ENCODE results near the gene LYRM1.

DNA sequence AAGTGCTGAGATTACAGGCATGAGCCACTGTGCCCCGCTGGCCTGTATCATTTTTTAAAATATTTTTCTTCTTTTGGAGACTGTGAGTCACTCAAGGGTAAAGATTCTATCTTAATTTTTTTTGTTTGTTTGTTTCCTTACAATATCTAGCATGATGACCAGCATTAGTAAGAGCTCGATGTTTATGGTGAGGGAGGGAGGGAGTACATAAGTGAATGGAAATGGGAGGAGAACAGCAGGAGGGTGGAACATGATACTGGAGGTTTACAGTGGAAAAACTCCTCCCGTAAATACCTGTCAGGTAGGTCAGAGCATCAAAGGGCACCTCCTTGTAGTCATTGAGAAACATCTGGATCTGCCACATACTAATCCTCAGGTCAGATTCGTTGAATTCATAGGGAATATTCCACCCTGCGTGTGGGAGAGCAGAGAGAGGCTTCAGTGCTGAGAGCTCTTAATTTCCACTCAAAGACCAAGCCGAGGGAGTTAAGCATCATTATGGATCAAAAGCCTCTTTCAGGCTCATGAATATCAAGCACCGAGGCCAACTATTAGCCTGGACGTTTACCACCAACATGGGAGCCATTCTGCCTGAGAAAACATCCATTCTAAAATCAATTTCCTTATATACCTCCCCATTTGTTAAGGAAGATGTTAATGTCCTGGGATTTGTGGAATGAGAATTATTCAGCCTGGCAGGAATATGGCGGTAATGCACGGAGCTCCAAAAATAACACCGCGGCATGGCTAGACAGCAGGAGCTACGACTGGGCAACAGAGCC is 51.8 kb downstream of the LYRM1 start:
- no peak for TF ChIP-seq EZH2 (IDR thresholded peaks at IDR 0.05)
- TF ChIP-seq POLR2AphosphoS5 (IDR thresholded peaks at IDR 0.05; ENCODE audit: borderline replicate concordance, low read depth, low read length): no peak
